Superior temporal gyrus (tissue), 1 donor: ENCODE results near the gene SOX30.

Experiments
- DNase-seq: peaks from one replicate; pipeline ENCODE4 v3.0.0-alpha.2; 2016; ENCODE audit errors: extremely low spot score

The SOX30 gene

GRCh38 chr5:157659868-157660660 is 7.8 kb upstream of the SOX30 start:
- no peak for DNase-seq

- DNase-seq = no peak
These were observed 6.7 kb upstream of the SOX30 start for GRCh38 chr5:157658893-157659292.

DNA sequence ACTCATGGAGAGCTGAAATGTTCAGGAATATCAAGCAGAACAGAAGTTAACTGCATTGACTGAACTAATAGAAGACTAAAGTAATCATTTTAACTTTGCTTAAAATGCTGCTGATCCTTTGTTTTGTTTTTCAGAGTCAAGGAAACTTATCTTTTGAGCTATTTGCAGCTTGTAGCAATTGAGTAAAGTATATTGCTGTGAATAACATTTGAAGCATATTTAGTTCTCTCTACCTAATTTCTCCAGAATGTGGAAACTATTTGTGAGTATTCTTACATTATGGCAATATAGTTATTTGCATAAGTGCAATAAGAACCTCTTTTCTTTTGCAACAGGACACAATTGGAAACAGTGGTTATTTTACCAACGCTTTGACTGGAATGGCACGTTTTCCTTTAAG is 5.3 kb upstream of the SOX30 start:
- DNase-seq = no peak

DNA sequence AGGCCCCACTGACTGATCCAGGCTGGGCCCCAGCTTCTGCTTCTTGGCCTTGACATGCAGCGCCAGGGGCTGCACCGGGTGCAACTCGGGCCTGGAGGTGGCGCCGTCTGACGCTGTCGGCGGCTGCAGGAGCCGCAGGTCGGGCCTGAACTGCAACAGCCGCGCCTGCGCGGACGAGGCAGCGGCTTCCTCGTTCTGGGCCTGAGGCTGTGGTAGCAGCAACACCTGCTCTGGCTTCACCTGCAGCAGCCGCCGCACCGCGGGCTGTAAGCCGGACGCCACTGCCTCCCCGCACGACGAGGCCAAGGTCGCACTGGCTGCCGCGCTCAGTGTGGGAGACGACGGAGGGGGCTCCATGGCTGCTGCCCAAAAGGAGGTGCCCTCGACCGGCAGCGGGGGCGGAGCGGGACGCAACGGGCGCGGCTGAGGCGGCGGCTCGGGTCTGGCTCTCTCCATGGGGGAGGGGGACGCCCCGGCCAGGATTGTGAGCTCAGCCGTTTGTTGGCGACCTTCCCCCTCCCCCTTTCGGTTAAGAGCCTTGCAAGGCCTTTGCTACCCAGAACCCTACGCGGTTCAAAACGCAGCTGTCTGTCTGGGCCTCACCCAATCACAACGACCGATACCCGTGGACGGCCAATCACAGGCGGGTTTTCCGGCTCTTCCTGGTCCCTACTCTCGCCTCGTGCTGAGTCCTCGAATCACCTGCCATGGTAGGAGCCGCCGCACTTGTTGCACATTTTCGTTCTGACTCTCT is 438 bp downstream of the SOX30 start:
- no peak for DNase-seq

- no peak for DNase-seq
These were observed 1.1 kb downstream of the SOX30 start for GRCh38 chr5:157650991-157651611.

GRCh38 chr5:157649101-157649500 is 3.1 kb downstream of the SOX30 start:
- DNase-seq = no peak

- DNase-seq = no peak
These were observed 3.8 kb downstream of the SOX30 start for GRCh38 chr5:157648275-157648990.

- no peak for DNase-seq
These were observed 11.7 kb downstream of the SOX30 start for GRCh38 chr5:157640406-157641066.

DNA sequence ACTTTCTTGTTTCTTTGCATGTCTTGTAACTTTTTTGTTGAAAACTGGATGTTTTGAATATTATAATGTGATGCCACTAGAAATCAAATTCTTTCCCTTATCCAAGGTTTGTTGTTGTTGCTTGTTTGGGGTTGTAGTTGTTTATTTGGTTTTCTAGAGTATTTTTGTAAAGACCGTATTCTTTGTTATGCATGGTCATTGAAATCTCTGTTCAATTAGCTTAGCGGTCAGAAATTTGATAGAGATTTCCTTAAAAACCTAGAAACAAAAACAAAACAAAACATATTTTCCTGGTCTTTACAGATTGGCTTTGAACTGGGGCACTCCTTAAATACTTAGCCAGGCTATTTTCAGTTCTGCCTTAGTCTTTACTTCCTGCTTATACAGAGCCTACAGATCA is 21.9 kb downstream of the SOX30 start:
- no peak for DNase-seq

GRCh38 chr5:157626831-157627230 is 25.4 kb downstream of the SOX30 start:
- no peak for DNase-seq

- no peak for DNase-seq
These were observed 28.1 kb downstream of the SOX30 start for GRCh38 chr5:157624144-157624543.

DNA sequence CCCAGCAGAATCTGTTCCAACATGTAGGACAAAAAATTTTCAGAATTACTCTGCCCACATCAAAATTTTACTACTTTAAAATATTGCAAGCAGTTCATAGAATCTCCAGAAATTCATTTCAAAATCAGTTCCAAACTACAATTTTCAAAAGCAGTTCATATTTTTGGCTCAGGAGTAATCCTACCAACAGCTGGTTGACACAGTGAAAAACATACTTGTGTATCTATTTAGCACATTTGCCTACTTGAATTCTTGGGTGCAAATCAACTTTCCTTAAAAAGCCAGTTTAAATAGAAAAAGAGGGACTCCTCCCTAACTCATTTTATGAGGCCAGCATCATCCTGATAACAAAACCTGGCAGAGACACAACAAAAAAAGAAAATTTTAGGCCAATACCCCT is 31.5 kb downstream of the SOX30 start:
- peak; percentile 15 for DNase-seq

- DNase-seq = no peak
These were observed 34.0 kb downstream of the SOX30 start for GRCh38 chr5:157618191-157618765.

GRCh38 chr5:157616785-157617184 is 35.5 kb downstream of the SOX30 start:
- DNase-seq = no peak

GRCh38 chr5:157613385-157614245 is 38.6 kb downstream of the SOX30 start:
- no peak for DNase-seq

GRCh38 chr5:157612581-157612980 is 39.7 kb downstream of the SOX30 start:
- no peak for DNase-seq

- DNase-seq = no peak
These were observed 40.4 kb downstream of the SOX30 start for GRCh38 chr5:157611571-157612476.

- DNase-seq = no peak
These were observed 41.2 kb downstream of the SOX30 start for GRCh38 chr5:157610990-157611389.

DNA sequence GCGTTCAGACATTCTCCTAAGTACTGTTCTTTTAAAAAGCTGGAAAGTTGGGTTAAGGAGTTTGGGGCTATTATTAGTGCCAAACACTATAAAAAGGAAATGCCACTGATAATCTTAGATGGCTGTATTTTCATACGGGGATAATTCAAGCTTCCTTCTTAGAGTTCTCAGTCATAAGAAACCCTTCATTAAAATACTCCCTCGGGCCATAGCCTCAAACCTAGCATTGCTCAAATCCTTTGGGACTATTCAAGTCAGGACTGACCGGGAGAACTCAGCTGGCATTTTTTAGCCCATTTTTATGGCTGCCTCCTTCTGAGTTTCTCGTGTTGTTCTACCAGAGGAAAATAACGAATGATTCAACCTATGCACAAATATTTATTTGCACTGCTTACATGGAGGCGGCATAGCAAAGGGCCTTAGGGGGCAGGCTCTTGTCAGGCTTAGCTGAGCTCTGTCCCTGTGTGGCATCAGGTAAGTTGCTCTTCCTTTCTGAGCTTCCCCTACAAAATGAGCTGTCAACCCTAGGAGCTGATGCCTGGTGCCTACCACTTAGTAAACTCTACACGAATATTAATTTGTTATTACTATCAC is 43.2 kb downstream of the SOX30 start:
- no peak for DNase-seq
